Effector CD4-positive, alpha-beta T cell (primary cell): Measurements from ENCODE around the gene ASB2.

Experiments
- DNase-seq: peaks from one replicate; pipeline ENCODE4 v3.0.0-alpha.2; 2020

The ASB2 gene

DNA sequence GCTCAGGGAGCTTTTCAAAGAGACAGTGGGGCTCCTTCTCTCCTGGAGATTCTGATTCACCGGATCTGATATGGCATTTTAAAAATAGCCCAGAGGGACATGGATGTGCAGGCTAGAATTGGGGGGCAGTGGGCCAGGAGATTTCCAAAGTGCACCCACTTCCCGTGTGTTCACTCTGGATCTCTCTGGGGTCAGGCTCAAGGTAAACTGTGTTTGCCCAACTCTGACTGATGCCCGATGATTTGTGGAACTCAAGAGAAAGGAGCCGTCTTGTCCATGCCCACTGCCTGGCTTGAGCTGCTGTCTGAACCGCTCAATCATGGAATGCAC lies 31.3 kb downstream of the ASB2 start:
- no peak for DNase-seq

DNA sequence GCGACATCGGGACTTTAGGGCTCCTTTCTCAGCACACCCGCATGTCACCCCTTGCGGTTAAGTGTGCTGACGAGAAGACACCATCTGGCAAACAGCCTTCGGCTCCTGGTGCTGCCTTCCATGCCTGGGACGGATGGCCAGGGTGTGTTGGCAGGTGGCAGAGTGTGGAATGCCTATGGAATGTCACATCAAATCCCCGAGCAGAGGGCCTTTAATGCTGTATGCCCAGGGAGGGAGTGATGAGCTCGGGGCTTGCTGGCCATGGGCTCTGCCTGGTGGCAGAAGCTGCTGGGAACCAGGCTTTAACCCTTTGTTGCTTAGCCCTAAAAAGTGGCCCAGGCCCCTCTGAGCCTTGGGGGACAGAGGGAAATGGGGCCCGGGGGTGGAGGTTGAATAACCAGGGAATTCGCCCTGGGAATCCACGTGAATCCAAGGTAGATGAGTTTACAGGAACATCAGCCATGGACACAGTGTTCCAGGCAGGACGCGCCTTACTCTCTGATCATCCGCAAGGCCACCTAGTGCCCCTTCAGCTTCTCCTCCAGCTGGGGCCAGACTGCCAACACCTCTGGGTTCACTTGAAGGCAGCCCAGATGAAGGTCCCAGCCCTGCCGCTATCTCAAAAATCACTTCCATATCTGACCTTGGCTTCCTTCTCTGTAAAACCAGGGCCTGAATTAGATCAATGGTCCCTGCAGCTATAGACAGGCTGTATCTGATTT lies 31.9 kb downstream of the ASB2 start:
- no peak for DNase-seq

DNA sequence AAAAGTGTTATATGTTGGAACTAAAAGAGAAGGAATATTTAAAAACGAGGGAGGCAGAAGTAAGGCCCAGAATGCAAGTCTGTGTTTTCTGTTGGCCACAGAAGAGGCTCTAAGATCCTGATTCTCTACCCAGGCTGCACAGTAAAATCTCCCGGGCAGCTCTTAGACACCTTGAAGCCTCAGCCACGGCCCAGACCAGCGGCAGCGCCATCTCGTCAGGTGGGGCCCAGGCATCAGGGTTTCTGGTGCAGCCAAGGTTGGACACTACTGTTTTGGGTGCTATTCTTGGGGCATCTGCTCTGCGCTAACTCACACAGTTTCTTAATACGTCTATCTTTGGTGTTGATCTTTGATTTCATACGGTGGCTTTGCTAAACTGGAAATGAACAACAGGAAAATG lies 32.4 kb downstream of the ASB2 start:
- no peak for DNase-seq

DNA sequence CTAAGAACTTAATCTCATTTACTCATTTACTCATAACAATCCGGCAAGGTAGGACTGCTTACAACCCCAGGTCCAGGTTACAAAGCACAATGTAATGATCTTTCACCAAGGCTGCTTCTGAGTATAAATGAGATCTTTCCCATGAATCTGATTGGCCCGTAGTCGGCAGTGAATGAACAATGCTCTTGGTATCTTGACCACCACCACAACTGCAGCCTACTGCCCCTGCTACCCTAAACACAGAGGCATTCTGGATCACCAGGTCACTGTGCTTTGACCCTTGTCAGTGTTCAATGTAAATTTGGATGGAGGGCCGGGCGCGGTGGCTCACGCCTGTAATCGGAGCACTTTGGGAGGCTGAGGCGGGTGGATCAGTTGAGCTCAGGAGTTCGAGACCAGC lies 33.3 kb downstream of the ASB2 start:
- no peak for DNase-seq

DNA sequence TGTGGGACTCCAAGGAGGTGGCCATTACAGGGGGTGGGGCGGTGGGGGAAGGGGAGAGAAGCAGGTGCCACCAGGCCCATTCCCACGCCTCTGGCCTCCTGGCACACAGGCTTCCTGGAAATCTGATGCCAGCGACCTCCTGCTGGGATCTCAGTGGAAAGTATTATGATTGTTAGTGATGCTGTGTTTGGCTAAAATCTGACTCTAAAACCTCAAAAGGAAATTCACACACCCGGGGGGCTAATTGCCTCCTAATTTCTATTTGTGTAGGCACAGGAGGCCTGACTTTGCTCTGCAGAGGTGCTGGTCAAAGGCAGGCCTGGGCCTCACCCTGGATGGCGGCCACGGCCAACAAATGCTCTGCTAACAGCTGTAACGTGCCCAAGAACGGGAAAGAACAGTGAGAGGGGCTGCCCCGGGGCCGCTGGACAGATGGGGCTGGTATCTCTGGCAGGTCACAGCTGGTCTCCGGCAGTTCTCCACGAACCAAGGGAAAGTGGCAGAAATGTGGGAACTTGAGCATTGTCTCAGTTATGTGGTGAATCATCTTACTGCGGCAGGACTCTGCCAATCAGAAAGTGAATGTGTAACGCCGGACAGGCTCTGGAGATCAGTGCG lies 35.0 kb downstream of the ASB2 start:
- DNase-seq: no peak

DNA sequence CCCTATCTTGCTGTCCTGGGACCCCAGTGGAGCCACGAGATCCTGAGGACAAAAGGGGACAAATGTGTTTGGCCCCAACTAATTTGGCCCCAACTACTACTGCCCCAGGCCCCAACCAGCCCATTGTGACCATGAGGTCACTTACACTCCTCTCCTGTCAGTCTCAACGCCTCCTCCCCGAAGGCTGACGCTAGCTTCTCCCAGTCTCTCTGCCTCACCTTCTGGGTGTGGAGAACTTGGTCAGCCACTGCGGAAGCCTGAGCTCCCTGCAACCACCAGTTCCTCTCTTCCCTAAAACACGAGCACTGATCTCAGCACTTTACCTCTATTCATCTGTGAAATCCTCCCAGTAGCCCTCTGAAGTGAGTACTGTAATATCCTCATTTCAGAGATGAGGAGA lies 35.9 kb downstream of the ASB2 start:
- DNase-seq: no peak

DNA sequence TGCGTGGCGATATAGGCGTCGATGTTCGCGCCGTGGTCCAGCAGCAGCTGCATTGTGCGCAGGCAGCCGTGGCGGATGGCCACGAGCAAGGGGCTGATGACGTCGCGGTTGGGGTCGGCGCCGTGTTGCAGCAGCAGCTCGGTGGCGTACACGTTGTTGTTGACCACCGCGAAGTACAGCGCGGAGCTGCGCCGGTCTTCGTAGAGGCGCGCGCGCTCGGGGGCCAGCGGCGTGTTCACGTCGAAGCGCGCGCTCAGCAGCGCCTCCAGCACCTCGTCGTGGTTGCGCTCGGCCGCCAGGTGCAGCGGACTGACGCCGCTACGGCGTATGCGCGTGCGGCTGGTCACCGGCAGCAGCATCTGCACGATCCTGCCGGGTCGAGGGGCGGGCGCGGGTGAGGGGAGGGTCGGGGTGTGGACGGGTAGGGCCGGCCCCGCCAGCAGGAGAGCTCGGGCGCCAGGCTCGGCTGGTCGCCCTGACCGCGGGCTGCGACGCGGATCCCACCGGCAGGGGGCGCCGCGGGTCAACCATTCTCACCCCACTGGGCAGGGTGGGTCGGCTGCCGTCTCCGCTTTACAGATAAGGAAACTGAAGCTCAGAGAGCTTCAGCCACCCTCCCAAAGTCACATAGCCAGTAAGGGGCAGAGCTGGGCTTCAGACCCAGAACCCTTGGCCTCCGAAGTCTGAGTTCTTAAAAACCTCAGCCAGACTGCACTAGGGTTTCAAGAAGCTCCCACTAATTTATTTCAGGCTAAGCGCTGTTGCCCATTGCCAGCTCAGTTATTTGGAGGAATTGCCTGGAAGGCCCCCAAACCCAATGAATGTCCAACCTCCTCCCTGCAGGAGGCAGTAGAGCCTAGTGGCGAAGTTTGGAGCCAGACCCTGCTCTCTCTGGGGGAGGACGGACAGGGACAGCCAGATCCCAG lies 36.8 kb downstream of the ASB2 start:
- peak; percentile 88 for DNase-seq

DNA sequence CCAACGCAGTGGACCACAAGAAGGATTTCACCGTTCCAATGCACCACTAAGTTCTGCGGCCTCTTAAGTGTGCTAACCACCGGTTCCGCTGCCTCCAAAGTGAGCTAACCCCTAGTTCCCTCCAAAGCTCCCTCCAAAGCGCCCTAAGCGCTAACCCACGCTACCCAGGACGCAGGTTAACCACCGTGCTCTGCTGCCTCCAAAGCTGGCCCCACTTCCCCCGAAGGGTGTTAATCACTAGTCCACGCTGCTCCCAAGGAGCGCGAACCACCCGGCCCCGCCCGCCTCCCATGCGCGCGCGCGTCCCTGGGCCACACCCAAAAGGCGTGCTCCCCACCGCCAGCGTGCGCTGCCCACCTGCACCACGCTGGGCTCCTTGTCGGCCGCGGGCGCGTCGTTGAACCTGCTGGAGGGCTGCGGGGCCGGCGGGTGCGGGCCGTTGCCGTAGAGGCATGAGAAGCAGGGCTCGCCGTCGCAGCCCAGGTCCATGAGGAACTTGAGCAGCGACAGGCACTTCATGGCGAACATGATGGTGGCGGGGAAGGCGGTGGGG lies 37.5 kb downstream of the ASB2 start:
- DNase-seq: no peak

DNA sequence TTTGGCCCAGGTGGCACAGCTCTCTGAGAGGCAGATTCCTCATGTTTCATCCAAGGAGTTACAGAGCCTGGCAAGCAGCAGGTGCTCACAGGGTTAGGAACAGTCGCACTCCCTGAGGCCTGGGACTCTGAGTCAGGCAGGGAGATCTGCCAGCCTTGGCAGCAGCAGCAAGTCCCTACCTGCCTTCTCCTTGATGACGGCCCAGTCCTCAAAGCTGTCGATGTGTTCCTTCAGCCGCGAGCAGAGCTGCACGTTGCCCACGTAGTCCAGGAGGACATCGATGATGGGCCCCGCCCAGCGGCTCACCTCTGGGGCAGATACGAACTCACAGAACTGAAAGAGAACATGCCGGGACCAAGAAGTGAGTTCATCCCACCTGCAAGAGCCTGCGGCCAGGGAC lies 38.9 kb downstream of the ASB2 start:
- DNase-seq: no peak

DNA sequence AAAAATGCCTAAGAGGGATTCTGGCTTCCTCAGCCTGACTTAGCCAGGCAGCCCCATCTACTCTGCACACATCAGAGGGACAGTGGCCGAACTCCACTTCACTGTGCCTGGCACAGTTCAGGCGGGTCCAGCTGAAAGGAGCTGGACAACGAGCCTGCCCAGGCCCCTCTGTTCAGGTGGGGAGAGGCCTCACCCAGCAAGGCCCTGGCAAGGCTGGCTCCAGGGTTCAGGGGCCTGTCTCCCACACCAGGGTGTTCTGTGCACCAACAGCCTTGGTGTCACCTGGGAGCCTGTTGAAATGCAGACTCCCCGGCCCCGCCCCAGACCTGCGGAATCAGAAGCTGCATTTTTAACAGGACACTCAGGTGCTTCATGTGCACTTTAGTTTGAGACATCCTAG lies 39.4 kb downstream of the ASB2 start:
- no peak for DNase-seq

DNA sequence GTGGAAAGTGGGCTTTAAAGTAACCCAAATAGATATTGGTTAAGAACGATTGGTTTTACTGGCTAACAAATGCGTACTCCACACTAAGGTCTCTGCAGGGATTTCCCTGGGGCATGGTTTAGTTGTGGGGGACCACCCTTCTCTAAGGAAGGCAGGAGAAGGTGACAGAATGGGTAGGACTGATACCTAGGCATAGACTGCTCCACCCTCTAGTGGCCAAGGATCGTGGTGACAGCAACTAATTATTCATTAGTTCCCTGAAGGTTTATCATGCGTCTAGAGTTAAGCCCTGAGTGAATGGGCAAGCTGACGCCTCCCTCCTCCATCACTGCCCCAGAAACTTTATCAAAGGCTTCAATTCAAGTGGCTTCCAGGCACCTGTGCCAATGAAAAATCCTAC lies 40.1 kb downstream of the ASB2 start:
- DNase-seq: no peak

DNA sequence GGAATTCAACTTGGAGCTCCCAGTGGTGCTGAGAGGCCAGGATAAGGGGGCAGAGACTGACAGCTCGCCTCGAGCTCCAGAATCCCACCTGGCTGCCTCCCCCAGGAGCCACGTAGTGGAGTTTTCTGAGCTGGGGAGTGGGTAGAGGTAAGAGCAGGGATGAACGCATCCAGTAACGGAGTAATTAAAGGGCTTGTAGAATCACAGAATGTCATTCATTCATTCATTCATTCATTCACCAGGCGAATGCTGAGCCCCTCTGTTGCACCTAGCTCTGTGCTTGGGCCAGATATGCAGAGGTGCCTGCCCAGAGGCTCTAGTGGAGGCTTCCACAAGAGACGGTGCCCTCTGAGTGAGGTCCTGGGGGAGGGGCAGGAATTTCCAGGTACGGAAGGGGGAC lies 41.2 kb downstream of the ASB2 start:
- DNase-seq: no peak

DNA sequence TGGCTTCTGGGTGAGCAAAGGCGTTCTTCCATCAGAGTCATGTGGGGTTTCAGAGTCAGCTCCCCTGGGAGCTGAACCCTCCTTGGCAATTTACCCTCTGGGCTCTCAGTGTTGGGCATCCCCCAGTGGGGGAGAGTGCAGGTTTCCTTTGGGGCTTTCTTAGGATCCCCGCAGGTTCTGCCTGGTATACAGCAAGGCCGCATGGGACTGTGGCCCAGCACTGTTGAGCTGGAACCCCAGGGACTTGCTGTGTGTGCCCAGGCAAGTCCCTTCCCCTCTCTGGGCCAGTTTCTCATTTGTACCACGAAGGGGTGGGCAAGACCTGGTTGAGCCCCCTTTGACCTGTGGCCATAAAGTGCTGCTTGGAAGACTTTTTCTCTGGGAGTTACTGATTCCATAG lies 43.7 kb downstream of the ASB2 start:
- no peak for DNase-seq

DNA sequence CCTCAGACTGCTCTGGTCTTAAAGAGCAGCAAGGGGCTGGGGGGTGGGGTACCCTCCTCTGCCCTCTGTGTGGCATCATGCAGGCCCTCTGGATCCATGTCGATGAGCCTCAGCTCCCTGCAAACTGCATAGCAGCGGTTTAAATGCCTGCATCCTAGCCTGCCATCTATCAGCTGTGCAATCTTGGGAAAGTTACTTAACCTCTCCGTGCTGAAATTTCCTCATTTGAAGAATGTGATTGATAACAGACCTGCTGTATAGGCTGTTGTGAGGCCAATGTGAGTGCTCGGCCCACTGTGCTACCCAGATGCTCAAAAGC lies 45.4 kb downstream of the ASB2 start:
- no peak for DNase-seq

DNA sequence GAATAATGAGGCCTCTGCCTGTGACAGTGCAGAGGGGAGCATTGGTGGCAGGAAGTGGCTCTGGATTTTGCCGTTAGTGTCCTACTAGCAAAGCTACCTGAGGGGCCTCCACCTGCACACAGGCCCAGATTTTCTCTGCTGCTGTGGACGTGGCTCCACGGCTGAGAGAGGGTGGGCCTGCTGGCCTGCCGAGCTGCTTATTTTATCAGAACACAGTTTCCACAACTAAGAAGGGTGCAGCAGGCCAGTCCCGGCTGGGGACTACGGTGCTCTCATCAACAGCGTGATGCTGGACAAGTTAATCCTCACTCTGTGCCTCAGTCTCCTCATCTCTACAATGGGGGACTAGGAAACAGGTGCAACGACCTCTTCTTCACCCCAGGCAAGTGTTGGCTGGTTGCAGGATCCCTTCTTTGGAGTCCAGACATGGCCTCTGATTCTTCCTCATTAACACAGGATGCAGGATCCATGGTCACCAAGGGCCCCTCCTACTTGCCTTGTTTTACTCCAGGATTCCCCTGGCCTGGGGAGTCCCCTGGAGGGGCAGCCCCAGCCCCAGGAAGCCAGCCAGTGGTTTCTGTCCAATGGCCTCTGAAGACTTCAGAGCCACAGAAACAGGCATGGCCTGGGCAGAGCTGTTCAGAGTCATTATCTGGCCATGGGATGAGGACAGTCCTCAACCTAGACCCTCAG lies 45.9 kb downstream of the ASB2 start:
- no peak for DNase-seq

DNA sequence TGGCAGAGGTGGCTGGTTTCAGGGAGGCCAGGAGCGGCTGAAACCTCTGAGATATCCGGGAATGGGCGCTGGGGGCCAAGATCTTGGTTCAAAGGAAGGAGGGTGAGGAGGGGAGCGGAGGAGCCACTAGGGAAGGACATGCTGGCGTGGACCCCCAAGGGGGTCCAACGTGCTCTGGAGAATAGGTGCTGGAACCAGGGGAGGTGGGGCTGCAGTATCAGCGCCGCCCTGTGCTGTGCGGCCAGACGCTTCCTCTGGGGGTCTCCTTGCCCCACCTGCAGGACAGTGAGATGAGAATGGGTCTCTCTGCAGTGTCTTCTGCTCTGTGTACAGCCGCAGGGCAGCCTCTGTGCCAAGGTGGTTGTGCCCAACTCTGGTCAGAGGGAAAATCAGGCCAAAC lies 46.7 kb downstream of the ASB2 start:
- no peak for DNase-seq

DNA sequence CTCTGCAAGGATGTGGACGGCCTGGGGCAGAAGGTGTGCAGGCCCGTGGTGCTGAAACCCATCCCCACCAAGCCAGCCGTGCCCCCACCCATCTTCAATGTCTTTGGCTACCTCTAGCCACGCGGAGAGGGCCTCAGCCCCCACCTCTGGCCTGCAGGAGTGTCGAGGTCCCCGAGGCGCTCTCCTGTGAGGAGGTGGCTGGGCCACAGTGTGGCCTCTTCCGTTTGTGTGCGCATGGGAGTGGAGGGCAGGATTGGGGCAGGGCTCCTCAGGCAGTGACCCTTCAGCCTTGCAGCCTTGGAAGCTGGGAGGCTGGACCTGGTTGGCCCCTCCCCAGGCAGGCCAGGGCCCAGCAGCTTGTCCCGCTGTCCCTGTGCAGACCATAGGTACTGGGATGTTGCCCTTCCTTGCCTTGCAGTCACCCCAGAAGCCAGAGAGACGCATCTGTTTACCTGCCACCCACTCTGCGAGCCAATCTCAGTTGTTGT lies 47.3 kb downstream of the ASB2 start:
- no peak for DNase-seq

DNA sequence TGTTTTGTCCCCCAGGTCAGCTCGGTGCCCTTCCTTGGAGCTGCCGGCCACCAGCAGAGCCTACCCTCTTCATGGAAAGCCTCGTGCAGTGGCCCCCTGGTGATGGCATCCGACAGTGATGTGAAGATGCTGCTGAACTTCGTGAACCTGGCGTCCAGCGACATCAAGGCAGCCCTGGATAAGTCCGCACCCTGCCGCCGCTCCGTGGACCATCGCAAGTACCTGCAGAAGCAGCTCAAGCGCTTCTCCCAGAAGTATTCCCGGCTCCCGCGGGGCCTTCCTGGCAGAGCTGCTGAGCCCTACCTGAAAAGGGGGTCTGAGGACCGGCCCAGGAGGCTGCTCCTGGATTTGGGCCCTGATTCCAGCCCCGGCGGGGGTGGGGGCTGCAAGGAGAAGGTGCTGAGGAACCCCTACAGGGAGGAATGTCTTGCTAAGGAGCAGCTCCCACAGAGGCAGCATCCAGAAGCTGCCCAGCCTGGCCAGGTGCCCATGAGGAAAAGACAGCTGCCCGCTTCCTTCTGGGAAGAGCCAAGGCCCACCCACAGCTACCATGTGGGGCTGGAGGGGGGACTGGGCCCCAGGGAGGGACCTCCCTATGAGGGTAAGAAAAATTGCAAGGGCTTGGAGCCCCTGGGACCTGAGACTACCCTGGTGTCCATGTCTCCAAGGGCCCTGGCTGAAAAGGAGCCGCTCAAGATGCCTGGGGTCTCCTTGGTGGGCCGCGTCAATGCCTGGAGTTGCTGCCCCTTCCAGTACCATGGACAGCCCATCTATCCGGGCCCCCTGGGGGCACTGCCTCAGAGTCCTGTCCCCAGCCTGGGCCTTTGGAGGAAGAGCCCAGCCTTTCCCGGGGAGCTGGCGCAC lies 48.0 kb downstream of the ASB2 start:
- DNase-seq: no peak

DNA sequence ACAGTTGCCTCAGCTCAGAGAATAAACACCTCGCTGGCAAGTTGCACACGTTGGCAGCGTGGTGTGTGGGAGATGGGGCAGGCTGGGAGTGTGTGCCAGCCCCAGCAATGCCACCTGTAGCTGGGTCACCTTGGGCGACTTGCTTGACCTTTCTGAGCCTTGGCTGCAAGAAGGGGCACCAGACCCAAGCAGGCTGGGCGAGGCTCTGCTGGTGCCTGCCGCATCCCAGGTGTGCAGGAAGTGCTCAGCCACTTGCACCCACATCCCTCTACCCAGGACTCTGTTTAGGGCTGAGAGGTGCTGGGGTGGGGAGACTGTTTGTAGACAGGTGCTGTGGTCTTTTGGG lies 48.6 kb downstream of the ASB2 start:
- no peak for DNase-seq

DNA sequence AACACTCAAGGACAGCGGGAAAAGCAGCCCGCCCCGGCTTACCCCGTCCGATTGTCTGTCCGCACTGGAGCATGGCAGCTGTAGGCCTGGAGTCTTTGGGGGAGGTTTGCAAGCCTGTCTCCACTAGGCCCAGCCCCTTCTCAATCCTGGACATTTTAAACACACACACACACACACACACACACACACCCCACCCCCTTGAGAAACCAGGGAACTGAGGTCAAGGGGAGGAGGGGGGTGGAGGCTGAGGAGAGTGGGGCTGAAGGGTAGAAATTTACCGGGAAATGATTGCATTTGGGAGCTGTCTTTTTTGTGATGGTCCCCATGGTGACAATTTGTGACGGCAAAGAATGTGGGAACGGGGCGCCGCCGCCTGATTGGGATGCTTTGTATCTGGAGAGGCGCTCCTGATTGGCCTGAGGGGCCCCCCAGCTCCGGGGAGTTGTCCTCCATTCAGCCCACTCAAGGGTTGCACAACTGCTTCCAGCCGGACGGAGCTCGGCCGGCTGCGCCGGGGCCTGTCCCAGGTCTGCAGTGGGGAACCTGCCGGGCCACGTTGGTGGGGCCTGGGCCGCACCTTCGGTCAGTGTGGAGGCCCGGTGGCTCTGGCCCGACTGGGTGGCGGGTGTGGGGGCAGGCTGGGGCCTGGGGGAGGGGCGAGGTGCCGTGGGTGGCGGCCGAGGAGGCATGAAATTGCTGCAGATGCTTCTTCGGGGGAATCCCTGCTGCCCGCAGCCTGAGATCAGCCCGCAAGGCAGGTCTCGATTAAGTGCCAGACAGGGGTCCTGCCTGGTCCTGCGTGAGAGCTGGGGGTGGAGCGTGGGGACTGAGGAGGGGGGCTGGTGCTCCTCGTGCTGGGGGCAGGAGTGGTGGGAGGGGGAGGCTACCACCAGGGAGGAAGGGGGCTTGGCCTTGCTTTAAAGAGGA lies 49.2 kb downstream of the ASB2 start, which contains the start of gene FAM181A:
Gene FAM181A (plus strand): TSS at position 472 of the 927 bp plus-strand sequence. CDS start 942 bp downstream, outside the sequence.
- no peak for DNase-seq
